ENCODE results near the gene MED16. TPM values are rescaled to one million over a fixed set of nuclear protein-coding genes. Genes with fewer than 3 reads are reported as not detected.
A peak's percentile ranks its signal among the peaks of the same experiment; 100 is the strongest.

Gene MED16
- total RNA-seq, result 17.9 TPM

- DNase-seq, result peak; percentile 78
Measured at GRCh38 chr19:892894-893689, at the start of gene MED16, which contains the start of gene RNU6-9. Gene MED16, minus strand, starts transcription at chr19:893187. Its CDS starts 2,056 bp downstream, at chr19:891131. Gene RNU6-9, plus strand, starts transcription at chr19:893484.

- DNase-seq, result no peak
Measured at GRCh38 chr19:942133-942645, 49.2 kb upstream of the MED16 start.

- DNase-seq, result no peak
Measured at GRCh38 chr19:941292-942132, 48.5 kb upstream of the MED16 start.

GRCh38 chr19:940591-941291, 47.8 kb upstream of the MED16 start:
- peak; percentile 58 for DNase-seq

- no peak for DNase-seq
Measured at GRCh38 chr19:939922-940321, 46.9 kb upstream of the MED16 start.

- no peak for DNase-seq
Measured at GRCh38 chr19:939439-939838, 46.5 kb upstream of the MED16 start.

- DNase-seq, result no peak
Measured at GRCh38 chr19:938233-938923, 45.4 kb upstream of the MED16 start.

GRCh38 chr19:937259-937694, 44.3 kb upstream of the MED16 start:
- DNase-seq, result no peak

GRCh38 chr19:936175-936546, 43.2 kb upstream of the MED16 start:
- DNase-seq, result no peak

- no peak for DNase-seq
Measured at GRCh38 chr19:934865-935479, 42.0 kb upstream of the MED16 start.

- no peak for DNase-seq
Measured at GRCh38 chr19:934197-934840, 41.3 kb upstream of the MED16 start.

- no peak for DNase-seq
Measured at GRCh38 chr19:933553-933882, 40.5 kb upstream of the MED16 start.

- no peak for DNase-seq
Measured at GRCh38 chr19:932648-933552, 39.9 kb upstream of the MED16 start.

- no peak for DNase-seq
Measured at GRCh38 chr19:931860-932647, 39.1 kb upstream of the MED16 start.

- DNase-seq, result no peak
Measured at GRCh38 chr19:929891-930258, 36.9 kb upstream of the MED16 start.

GRCh38 chr19:929203-929890, 36.4 kb upstream of the MED16 start:
- DNase-seq, result no peak

GRCh38 chr19:928471-929202, 35.6 kb upstream of the MED16 start:
- no peak for DNase-seq
